Femur (tissue), 1 donor: Measurements from ENCODE around the gene RPL36A.

Experiments
- DNase-seq: peaks from one replicate; pipeline ENCODE4 v3.0.0-alpha.2; 2017

Gene RPL36A

DNA sequence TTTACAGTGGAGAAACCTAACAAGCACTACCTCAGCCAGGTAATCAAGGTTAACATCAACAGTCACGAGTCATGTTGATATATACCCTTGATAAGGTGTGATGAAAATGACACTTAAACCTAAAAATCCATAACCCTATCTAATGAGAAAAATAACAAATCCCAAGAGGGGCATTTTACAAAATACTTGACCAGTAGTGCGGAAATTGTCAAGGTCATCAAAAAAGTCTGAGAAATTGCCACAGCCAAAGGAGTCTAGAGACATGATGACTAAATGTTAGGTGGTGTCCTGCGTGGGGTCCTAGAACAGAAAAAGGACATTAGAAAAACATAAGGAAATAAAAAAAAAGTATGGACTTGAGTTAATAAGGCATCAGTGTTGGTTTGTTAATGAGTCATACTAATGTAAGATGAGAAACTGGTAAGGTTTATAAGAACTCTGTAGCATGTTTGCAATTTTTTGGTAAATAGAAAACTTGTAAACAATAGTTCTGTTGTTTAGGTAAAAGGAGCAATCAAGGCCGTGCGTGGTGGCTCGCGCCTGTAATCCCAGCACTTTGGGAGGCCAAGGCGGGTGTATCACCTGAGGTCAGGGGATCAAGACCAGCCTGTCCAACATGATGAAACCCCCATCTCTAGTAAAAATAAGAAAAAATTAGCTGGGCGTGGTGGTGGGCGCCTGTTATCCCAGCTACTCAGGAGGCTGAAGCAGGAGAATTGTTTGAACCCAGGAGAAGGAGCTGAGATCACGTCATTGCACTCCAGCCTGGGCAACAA is 2.9 kb downstream of the RPL36A start:
- no peak for DNase-seq

DNA sequence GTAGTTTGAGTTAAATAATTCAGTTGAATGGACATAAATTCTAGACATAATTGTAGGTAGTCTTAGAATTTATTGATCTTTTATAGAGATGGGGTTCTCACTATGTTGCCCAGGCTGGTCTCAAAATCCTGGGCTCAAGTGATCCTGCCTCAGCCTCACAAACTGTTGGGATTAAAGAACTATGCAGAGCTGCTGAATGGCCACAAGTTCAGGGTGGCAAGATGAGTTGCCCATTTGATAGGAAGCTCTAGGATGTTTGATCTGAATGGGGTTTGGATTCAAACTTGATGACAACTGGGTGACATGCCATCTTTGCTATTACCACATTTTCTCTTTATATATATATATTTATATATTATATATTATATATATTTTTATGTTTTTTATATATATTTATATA is 3.6 kb downstream of the RPL36A start:
- no peak for DNase-seq

DNA sequence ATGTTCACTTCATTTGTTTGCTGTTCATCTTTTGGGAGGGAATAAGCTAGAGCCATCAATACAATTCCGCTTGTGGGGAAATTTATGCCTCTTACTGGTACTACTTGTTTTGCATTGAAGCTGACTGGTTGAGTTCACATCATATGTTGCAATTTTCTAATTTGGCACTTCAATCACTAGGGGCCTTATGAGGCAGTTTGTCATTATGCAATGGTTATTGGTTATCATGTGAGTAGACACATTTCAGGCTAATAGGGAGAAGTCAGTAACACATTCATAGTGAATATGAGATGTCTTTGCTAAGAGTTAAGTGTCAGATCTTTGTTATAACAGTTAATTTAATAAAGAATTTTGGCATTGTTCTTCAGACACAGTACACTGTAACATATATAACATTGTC is 5.0 kb downstream of the RPL36A start:
- DNase-seq = no peak

DNA sequence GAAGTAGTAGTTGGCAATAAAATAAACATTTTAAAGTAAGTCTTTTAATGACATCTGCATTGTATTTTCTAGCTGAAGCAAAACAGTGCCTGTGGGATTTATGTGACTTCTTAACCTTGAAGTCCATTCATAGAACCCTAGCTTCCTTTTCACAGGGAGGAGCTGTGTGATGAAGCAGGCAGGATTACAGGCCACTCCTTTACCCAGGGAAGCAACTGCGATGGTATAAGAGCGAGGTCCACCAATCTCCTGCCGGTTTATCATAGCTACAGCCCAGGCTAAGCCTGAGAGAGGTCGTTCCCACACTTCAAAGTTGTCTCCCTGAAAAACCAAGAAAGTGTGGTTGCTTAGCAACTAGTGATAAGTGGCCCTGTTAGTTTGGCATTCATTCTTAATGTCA is 7.0 kb downstream of the RPL36A start:
- DNase-seq = no peak

DNA sequence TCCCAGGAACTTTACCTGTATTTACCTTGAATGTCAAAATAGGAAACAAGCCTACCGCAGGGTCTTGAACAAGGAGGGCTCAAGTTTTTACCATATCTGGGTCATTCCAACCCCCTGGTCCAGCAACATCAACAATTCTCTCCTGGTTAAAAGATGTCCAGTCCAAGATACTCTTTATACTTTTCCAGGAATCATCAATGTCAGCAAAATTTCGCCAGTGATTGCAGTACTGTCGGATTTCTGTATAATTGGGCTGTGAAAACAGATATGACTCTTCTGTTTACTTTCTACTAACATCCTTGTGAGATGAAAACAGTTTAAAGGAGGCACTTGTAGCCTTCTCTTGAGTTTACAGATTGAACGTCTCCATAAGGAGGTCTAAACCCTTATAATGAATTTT is 7.9 kb downstream of the RPL36A start:
- DNase-seq = no peak

DNA sequence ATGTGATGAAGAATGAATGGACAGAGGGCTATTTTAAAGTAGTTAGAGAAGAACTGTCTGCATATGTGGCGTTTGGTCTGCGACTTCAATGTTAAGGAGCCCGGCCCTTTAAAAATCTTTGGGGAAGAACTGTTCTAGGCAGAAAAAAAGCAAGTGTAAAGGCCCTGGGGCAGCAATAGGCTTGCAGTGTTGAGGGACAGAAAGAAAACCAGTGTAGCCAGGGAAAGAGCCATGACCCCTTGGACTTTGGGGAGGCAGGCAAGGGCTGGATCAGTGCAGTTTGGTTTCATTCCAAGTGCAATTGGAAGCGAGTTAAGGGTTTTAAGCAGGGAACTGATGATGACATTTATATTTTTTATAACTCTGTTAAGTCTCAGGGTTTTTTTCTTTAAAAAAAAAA is 9.0 kb downstream of the RPL36A start:
- DNase-seq = no peak

DNA sequence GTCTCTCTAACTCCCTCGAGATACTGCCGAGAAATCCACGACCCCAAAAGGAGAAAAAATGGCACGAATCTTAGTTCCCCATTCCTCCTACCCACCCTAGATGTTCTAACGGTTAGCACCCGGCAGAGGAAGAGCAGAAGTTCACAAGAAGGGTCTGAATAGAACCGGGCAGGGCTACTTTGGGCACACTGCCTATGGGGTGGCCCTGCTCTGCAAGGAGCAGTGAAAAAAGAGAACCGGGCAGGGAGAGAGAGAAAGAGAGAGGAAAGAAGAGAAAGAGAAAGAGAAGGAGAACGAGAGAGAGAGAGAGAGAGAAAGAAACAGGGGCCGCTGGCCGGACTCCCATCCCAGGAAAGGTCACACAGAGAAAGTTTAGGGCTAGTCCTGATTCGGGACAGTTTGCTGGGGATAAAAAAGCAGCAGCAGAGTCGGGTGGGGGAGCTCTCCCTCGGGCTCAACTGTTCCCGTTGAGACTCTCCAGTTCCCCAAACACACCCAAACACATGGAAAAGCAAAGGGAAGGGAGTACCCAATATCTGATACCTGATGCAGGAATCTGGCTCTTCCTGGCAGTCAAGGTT is 16.4 kb downstream of the RPL36A start:
- DNase-seq = peak; percentile 26

DNA sequence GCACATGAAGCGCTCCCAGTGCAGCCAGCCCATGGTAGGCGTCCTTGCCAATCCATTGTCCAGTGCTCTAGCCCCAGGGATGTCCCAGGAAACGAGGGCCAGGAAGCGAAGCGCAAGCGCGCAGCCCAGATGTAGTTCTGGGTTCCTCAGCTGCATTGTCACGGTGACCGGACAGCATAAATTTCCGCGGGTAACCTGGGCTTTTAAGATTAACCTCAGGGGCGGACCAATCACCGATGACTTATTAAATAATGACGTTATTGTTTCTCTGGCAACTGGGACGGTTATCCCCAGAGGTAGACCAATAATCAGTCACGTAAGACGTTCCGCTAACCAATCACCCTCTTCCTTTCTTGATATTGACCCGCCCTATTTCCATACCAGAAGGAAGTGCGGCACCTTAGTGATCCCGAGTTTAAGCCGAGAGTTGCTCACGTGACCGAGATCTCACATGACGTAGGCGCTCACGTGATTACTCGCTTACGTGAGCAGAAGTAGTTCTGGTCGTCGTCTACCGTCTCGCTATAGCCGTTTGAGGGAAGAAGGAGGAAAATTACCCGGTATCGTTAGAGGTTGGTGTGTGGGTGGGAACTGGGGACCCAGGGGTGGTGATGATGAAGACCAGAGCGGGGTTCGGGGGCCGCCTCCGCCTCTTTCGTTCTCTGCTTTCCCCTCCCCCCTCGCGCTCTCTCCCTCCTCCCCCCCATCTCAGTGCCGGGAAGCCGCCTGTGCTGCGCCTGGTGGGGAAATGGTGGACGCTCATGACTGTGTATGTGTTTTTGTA is 17.1 kb downstream of the RPL36A start, which contains the start of the genes GLA and HNRNPH2:
GLA (minus strand) TSS at position 178 of the 784 bp plus-strand sequence; CDS start at position 156, 22 bp downstream.
HNRNPH2 (plus strand) TSS at position 475 of the 784 bp plus-strand sequence. CDS start 3,767 bp downstream, outside the sequence.
- DNase-seq = peak; percentile 95

DNA sequence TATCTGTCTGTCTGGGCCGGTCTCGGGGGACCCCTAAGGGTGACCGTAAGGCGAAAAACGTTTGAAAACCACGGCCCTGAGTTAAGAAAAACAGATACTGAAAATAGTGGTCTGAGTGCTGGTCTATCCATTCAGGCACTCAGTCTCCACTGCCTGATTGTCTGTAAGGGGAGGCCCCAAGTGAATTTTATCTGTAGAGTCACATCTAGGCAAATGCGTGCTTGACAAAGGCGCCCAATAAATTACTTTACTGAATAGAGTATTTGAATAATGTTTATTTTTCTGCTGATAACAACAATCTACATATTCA is 17.7 kb downstream of the RPL36A start:
- no peak for DNase-seq

DNA sequence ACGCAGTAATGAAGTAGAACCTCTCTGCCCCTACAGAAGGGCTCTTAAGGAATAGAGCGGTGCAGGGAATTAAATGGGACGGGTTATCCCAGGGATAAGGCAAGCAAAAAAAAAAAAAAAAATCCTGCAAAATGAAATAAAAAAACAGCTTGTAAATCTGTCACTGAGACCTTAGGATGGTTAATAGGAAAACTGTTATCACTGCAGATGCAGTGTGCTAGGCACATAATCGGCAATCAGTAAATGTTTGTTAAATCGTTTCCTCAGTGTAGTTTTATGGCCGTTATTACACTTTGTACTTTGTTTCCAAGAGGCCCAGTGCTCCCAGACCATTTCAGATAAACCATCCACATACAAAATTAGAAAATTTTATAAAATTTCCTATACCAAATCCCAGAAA is 18.2 kb downstream of the RPL36A start:
- no peak for DNase-seq

DNA sequence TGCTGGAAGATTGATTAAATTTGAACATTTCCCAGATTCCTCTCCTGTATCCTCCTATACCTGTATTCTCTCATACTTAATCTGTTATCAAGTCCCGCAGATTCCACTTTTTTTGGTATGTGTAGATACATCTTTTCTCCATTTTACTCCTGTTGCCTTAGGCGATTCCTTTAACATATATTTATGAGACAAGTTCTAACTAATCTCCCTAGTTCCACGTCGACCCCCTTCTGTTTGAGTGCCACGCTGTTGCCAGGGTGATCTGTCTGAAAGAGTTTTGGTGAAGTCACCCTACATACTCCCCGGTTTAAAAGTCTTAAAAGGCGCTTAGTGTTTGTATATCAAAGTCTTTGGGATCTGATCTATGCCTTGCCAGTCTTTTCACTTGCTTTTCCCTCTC is 19.6 kb downstream of the RPL36A start:
- no peak for DNase-seq

DNA sequence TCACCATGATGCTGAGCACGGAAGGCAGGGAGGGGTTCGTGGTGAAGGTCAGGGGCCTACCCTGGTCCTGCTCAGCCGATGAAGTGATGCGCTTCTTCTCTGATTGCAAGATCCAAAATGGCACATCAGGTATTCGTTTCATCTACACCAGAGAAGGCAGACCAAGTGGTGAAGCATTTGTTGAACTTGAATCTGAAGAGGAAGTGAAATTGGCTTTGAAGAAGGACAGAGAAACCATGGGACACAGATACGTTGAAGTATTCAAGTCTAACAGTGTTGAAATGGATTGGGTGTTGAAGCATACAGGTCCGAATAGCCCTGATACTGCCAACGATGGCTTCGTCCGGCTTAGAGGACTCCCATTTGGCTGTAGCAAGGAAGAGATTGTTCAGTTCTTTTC is 21.2 kb downstream of the RPL36A start:
- no peak for DNase-seq

DNA sequence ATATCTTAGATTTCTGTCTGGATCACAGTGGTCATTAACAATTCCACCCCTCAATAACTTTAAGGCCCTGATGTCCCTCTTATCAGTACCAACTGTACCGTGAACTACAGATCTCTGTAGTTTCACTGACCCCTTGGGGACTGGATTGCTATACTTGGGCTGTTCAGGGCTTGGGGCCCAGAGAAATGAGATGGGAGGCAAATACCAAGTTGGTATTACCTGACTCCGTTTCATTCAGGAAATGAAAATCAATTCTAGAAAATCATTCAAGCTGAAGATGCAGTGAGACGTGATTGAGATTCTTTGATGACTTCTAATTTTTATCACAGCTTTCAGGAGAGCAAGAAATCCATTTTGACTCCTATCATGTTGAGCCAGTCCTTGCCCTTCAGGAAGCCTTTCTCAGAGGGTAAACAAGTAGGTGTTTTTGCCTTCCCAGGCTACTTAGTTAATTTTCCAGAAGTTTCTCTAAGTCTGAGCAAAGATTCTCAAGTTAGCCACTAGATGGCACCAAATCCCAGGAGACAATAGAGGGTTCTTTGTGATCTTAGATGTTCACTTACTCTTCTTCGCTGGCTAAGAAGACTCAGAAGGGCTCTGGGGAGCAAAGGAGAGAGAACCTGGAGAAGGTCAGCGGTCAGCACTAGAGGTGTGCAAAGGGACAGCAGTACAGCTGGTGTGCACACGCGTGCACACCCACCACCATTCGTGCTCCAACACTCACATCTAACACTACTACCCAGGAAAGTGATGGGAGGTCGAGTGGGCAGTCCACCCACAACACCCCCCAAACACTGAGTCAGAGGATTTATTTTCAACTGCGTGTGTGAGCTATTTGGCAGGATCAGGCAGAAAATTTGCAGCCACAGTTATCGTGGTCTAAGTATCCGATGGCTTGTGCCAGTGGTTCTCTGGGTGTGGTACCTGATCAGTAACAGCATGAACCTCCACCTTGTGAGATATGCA is 24.7 kb downstream of the RPL36A start:
- DNase-seq = peak; percentile 27

DNA sequence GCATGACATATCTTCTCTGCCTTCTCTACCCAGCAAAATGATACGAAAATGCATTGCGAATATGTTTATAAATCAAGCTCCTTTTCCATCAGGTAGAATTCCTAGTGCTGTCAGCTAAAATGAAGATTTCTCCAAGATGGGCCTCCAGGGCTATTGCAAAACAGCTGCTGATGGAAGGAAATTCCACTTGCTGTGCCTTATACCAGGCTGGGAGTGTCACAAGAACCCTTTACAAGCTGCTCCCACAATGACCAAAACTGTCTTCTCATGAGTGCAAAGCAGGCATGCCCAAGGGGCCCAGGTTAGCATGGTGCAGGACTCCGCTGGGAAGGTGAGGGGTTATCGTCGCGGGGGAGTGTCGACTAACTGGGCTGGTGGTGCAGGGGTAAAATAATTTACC is 25.9 kb downstream of the RPL36A start:
- DNase-seq = no peak

DNA sequence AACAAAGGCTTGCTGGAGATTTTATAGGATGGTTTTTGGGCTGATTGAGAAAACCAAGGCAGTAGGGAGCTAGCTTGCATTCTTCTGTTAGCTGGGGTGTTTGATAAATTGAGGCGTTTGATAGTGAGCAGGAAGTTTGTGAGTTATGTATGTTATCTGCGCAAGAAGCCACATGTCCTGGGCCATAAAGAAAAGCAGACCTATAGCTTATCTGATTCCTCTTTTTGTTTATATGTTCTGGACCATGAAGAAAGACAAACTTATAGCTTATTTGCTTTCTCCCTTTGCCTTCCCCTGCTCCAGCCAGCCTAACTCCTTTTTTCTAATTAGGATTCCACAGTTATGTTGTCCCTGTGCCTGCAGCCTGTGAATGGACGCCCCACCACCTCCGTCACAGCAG is 26.4 kb downstream of the RPL36A start:
- no peak for DNase-seq

DNA sequence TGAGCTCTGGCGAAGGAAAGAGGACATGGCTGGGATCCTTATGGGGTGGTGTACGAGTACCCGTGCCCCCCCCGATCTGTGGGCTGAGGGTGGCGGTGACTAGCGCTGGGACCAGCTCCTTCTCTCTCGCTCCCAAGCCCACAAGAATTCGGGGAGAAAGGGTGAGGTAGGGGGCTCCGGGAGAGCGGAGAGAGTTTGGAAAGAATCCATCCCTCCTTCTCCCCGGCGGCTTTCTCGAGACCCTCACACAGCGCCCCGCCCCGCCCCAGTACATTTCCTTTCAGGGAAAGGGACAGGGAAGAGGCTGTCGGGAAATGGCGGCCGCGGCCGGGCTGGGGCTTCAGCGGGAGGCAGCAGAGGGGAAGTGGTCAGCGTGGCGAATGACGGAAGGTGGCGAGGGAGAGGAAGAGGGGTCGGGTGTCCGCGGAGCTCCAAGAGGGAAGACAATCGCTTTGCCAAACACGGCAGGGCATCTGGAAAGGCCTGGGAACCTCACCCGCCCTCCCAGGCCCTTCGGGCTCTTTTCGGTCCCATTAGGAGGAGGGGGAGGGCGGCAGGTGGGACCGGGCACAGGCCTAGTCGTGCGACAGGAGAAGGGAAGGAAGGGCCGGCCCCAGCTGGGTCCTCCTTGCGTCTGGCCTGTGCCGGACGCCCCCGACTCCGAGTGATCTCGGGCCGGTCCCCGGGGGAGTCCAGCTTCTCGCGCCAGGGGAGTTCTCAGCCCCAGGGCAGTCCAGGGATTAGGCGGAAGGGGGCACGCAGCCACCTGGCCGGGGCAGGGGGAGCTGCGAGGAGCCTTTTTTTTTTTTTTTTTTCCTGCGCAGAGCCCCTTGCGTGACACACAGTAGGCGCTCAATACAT is 27.4 kb downstream of the RPL36A start:
- DNase-seq = peak; percentile 83

DNA sequence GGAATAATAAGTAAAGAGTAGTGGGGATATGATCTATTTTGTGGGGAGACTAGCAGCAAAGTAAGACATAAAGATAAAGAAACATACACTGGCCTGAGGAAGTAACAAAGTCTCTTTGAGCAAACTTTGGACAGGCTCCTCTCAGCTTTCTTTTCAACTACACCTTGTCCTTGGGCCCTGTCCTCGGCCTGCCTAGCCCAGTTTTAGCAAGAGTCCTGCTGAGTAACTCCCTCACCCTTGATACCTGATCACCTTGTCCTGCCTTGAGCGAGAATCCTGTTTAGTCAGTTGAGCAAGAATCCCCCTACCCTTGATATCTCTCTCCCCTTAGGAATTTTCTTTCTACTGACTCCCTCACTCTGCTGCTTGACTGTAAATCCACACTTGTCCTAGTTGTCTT is 28.7 kb downstream of the RPL36A start:
- no peak for DNase-seq

DNA sequence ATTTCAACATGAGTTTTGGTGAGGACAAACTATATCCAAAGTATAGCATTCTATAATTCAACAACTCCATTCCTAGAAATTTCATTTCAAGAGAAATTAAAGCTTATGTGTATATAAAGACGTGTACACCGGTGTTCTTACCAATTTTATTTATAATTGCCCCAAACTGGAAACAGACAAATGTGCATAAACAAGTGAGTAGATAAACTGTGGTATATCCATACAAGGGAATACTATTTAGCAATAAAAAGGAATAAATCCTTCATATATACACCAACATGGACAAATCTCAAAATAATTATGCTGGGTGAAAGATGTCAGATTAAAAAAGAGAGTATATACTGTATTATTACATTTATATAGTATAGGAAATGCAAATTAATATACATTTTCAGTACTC is 37.1 kb downstream of the RPL36A start:
- DNase-seq = no peak

DNA sequence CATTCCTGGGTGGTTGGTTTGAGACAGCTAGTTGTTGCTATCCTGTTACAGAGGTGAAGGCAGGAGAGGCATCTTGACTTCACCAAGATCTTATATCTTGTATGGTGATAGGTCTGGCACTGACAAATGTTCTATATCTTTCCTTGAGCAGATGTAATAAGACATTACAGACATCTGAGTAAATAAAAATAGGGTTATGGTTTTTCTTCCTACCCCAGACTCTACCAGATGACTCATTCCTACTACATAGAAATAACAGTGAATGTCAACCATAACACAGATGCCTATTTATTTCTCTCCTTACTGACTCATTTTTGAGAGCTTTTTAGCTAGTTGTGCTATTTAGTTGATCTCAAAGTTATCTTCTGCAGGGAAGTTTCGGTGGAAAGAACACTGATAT is 39.1 kb downstream of the RPL36A start:
- no peak for DNase-seq

DNA sequence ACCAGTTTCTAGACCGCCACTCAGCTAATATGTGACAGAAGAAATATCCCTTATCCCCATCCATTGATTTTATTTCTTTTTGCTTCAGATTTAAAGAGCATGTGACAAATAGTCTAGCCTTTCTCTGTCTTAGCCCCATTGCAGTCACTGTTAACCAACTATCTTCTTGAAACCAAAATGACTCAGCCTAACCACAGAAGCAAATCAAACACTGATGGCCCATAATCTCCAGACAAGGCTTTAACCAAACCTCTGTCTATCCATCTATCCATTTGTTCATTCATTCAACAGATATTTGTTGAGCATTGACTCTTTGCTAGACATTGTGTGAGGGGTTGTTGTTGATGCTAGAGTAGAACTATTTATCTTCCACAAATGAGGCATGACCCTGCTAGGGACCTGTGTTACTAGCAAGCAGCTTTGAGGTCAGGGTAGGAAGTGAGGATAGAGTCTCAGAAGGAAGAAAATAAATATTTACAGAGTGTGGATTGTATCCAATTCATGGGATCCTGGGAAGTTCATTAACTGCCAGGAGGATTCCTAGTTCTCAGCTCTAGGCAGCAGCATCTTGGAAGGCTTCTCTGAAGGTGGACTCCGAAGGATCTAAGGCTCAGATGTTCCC is 39.8 kb downstream of the RPL36A start:
- DNase-seq = no peak

DNA sequence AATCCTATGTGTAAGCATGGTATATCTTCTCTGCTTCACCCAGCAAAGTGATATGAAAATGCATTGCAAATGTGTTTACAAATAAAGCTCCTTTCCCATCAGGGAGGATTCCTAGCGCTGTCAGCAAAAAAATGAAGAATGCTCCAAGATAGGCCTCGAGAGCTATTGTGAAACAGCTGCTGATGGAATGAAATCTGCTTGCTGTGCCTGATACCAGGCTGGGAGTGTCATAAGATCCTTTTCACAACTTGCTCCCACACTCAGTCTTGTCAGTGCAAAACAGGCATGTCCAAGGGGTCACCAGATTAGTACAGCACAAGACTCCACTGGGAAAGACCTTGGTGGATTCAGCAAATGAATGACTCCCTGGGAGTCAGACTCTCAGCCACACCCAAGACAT is 51.3 kb downstream of the RPL36A start:
- DNase-seq = no peak
